SU-DHL-6 (cell line): ENCODE measurements around the gene ZNF831.

Source experiments
- H2AFZ ChIP-seq: fragments of 200-600 bp; sonication (generic); 2 replicates; pipeline ENCODE4 v1.6.1; 2014; ENCODE audit warnings: low read depth, mild to moderate bottlenecking, moderate library complexity, mixed read lengths, antibody characterized with exemption, low read length; ENCODE audit not compliant: severe bottlenecking
- H3F3A ChIP-seq: fragments of 200-600 bp; shearing (Covaris generic); 2 replicates; pipeline ENCODE4 v1.6.0; 2016; ENCODE audit warnings: antibody characterized with exemption, mild to moderate bottlenecking; ENCODE audit not compliant: insufficient read depth
- H3K27ac ChIP-seq: fragments of 200-600 bp; sonication (generic); 2 replicates; pipeline ENCODE4 v1.5.1; 2016; ENCODE audit warnings: low read depth, mild to moderate bottlenecking, low read length, moderate library complexity, mixed read lengths
- H3K27me3 ChIP-seq: fragments of 200-600 bp; sonication (generic), shearing (Covaris generic); 2 replicates; pipeline ENCODE4 v1.6.0; 2014; ENCODE audit warnings: mild to moderate bottlenecking, low read length
- H3K36me3 ChIP-seq: fragments of 200-600 bp; sonication (generic); 2 replicates; pipeline ENCODE4 v1.6.1; 2014; ENCODE audit warnings: mild to moderate bottlenecking, low read length, mixed read lengths
- H3K4me2 ChIP-seq: fragments of 300-600, 200-600 bp; shearing (Covaris generic), sonication (generic); 2 replicates; pipeline ENCODE4 v1.6.0; 2014; ENCODE audit warnings: low read length, low read depth, mild to moderate bottlenecking; ENCODE audit not compliant: poor library complexity, severe bottlenecking
- H3K4me3 ChIP-seq: fragments of 200-600 bp; sonication (generic); 2 replicates; pipeline ENCODE4 v1.5.1; 2014; ENCODE audit warnings: antibody characterized with exemption, low read length, mild to moderate bottlenecking, mixed read lengths; ENCODE audit not compliant: insufficient read depth, poor library complexity, severe bottlenecking
- H3K79me2 ChIP-seq: fragments of 200-600 bp; sonication (generic); 2 replicates; pipeline ENCODE4 v1.6.1; 2014; ENCODE audit warnings: mild to moderate bottlenecking, low read length, moderate library complexity; ENCODE audit not compliant: insufficient read depth
- H3K9ac ChIP-seq: fragments of 200-600 bp; sonication (generic); 2 replicates; pipeline ENCODE4 v1.7.0; 2014; ENCODE audit warnings: mild to moderate bottlenecking, low read length
- H3K9me2 ChIP-seq: fragments of 200-600 bp; sonication (generic); replicated peaks from 2 replicates; pipeline ENCODE4 v1.6.1; 2014; ENCODE audit warnings: low read length; ENCODE audit not compliant: insufficient read depth
- H3K9me3 ChIP-seq: fragments of 200-600 bp; sonication (generic); 2 replicates; pipeline ENCODE4 v1.6.1; 2014; ENCODE audit warnings: low read length, mixed read lengths; ENCODE audit not compliant: insufficient read depth
- H4K20me1 ChIP-seq: fragments of 200-600 bp; sonication (generic); 2 replicates; pipeline ENCODE4 v1.6.1; 2014; ENCODE audit warnings: low read depth, mild to moderate bottlenecking, antibody characterized with exemption, low read length, moderate library complexity, mixed read lengths
- CTCF ChIP-seq: fragments of 200-600 bp; sonication (generic); IDR thresholded peaks from one replicate; pipeline ENCODE4 v1.5.1; 2017; ENCODE audit warnings: antibody characterized with exemption, mild to moderate bottlenecking, low read length, moderate library complexity; ENCODE audit not compliant: insufficient read depth, poor library complexity, severe bottlenecking
- EZH2phosphoT487 ChIP-seq: fragments of 200-600 bp; sonication (generic), shearing (Covaris generic); conservative IDR thresholded peaks from 2 replicates; pipeline ENCODE4 v1.6.1; 2018; ENCODE audit warnings: mild to moderate bottlenecking, antibody characterized with exemption, low read length, moderate library complexity, mixed read lengths

Gene ZNF831

GRCh38 chr20:59220161-59220560 is 56.5 kb downstream of the ZNF831 start:
- no peak overlapping the region for H3K4me3 ChIP-seq
- no peak overlapping the region for H3K9ac ChIP-seq
- no peak overlapping the region for H3K4me2 ChIP-seq
- H3K9me2 ChIP-seq = no peaks in the 10 kb centered on the region
- no peaks in the 10 kb centered on the region for H3K79me2 ChIP-seq
- H4K20me1 ChIP-seq = no peaks in the 10 kb centered on the region
- no peak overlapping the region for H2AFZ ChIP-seq
- H3K27me3 ChIP-seq = no peaks in the 10 kb centered on the region
- TF ChIP-seq CTCF (no peak), EZH2phosphoT487 (no peak)
- H3F3A ChIP-seq = no peaks in the 10 kb centered on the region
- H3K27ac ChIP-seq = no peak overlapping the region
- no peaks in the 10 kb centered on the region for H3K36me3 ChIP-seq
- H3K9me3 ChIP-seq = no peaks in the 10 kb centered on the region

- no peak for TF ChIP-seq EZH2phosphoT487
- TF ChIP-seq CTCF = no peak
- H3F3A ChIP-seq = no peaks in the 10 kb centered on the region
- H3K4me3 ChIP-seq = no peak overlapping the region
- no peak overlapping the region for H3K4me2 ChIP-seq
- H4K20me1 ChIP-seq = no peaks in the 10 kb centered on the region
- no peaks in the 10 kb centered on the region for H3K79me2 ChIP-seq
- H3K27ac ChIP-seq = no peak overlapping the region
- H3K27me3 ChIP-seq = no peaks in the 10 kb centered on the region
- no peaks in the 10 kb centered on the region for H3K9me2 ChIP-seq
- no peak overlapping the region for H3K9ac ChIP-seq
- H3K36me3 ChIP-seq = no peaks in the 10 kb centered on the region
- peak overlapping the region; percentile 90 for H2AFZ ChIP-seq
- no peaks in the 10 kb centered on the region for H3K9me3 ChIP-seq
These were observed 57.6 kb downstream of the ZNF831 start for GRCh38 chr20:59221049-59221706.

- Histone ChIP-seq H3K9me2 (no peaks in the 10 kb centered on the region), H3F3A (no peaks in the 10 kb centered on the region), H4K20me1 (no peaks in the 10 kb centered on the region), H3K36me3 (no peaks in the 10 kb centered on the region), H3K9ac (peak overlapping the region; percentile 43), H3K4me3 (peak overlapping the region; percentile 3), H3K27me3 (no peaks in the 10 kb centered on the region), H2AFZ (peak overlapping the region; percentile 90), H3K27ac (no peak overlapping the region), H3K4me2 (peak overlapping the region; percentile 56), H3K79me2 (no peaks in the 10 kb centered on the region), H3K9me3 (no peaks in the 10 kb centered on the region)
- TF ChIP-seq EZH2phosphoT487 (no peak), CTCF (no peak)
These were observed 58.2 kb downstream of the ZNF831 start for GRCh38 chr20:59221707-59222252.
